ENCODE measurements around the gene WSB1.

Gene WSB1

GRCh38 chr17:27315322-27315721, 21.4 kb downstream of the WSB1 start:
- no peaks in the 10 kb centered on the region for H3K9me2 ChIP-seq (replicated peaks; ENCODE audit: insufficient read depth, low read length)
- no peak overlapping the region for H2AFZ ChIP-seq (ENCODE audit: low read depth, low read length, severe bottlenecking)
- H3K79me2 ChIP-seq (ENCODE audit: insufficient read depth, low read length), result no peaks in the 10 kb centered on the region
- H3K4me2 ChIP-seq (ENCODE audit: low read depth, low read length, poor library complexity, severe bottlenecking), result no peak overlapping the region
- H3K27ac ChIP-seq (ENCODE audit: low read depth, low read length), result no peak overlapping the region
- no peaks in the 10 kb centered on the region for H3K9me3 ChIP-seq (ENCODE audit: insufficient read depth, low read length)
- peaks cover 46% of the 10 kb centered on the region for H3K36me3 ChIP-seq (ENCODE audit: low read length)
- no peaks in the 10 kb centered on the region for H3K27me3 ChIP-seq (ENCODE audit: low read length)
- H3K4me3 ChIP-seq (ENCODE audit: insufficient read depth, low read length, poor library complexity, severe bottlenecking), result no peak overlapping the region
- TF ChIP-seq, protein P1, sequence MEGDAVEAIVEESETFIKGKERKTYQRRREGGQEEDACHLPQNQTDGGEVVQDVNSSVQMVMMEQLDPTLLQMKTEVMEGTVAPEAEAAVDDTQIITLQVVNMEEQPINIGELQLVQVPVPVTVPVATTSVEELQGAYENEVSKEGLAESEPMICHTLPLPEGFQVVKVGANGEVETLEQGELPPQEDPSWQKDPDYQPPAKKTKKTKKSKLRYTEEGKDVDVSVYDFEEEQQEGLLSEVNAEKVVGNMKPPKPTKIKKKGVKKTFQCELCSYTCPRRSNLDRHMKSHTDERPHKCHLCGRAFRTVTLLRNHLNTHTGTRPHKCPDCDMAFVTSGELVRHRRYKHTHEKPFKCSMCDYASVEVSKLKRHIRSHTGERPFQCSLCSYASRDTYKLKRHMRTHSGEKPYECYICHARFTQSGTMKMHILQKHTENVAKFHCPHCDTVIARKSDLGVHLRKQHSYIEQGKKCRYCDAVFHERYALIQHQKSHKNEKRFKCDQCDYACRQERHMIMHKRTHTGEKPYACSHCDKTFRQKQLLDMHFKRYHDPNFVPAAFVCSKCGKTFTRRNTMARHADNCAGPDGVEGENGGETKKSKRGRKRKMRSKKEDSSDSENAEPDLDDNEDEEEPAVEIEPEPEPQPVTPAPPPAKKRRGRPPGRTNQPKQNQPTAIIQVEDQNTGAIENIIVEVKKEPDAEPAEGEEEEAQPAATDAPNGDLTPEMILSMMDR (IDR thresholded peaks at IDR 0.05; ENCODE audit: insufficient read depth, low read length, poor library complexity, severe bottlenecking), result no peak
- TF ChIP-seq EZH2phosphoT487 (conservative IDR thresholded peaks at IDR 0.05; ENCODE audit: low read length), result no peak
- no peak overlapping the region for H3K9ac ChIP-seq (ENCODE audit: low read length)
- no peaks in the 10 kb centered on the region for H4K20me1 ChIP-seq (ENCODE audit: low read depth, low read length)
- H3F3A ChIP-seq (ENCODE audit: insufficient read depth), result no peaks in the 10 kb centered on the region; the same call in 1 of the 2 replicates

DNA sequence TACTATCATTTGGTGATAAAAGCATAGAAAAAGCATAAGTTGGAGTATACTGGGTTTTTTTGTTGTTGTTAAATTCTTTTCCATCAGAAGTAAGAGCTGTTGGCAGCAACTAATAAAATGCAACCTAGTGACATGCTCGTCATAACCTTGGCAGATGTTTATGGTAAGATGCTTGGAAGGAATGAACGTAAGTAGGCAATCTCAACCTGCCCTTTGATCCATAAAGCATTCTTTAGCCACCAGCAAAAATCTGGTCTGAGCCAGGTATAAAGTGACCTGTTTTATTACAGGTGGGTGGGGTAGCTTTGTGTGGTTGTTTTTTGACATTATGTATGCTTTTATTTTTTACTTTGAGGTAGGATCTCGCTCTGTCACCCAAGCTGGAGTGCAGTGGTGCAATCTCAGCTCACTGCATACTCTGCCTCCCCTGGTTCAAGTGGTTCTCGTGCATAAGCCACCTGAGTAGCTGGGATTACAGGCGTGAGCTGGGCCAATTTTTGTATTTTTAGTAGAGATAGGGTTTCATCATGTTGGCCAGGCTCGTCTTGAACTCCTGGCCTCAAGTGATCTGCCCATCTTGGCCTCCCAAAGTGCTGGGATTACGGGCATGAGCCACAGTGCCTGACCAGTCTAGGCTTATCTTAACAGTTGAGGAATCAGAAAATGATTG, 22.0 kb downstream of the WSB1 start:
- Histone ChIP-seq H3K79me2 (ENCODE audit: insufficient read depth, low read length) (no peaks in the 10 kb centered on the region), H2AFZ (ENCODE audit: low read depth, low read length, severe bottlenecking) (no peak overlapping the region), H3K9me2 (replicated peaks; ENCODE audit: insufficient read depth, low read length) (no peaks in the 10 kb centered on the region), H3K9me3 (ENCODE audit: insufficient read depth, low read length) (no peaks in the 10 kb centered on the region), H3K4me3 (ENCODE audit: insufficient read depth, low read length, poor library complexity, severe bottlenecking) (no peak overlapping the region), H3K27ac (ENCODE audit: low read depth, low read length) (no peak overlapping the region), H3K4me2 (ENCODE audit: low read depth, low read length, poor library complexity, severe bottlenecking) (no peak overlapping the region), H3K27me3 (ENCODE audit: low read length) (no peaks in the 10 kb centered on the region), H3F3A (ENCODE audit: insufficient read depth) (no peaks in the 10 kb centered on the region; the same call in 1 of the 2 replicates), H3K9ac (ENCODE audit: low read length) (no peak overlapping the region), H3K36me3 (ENCODE audit: low read length) (peaks cover 40% of the 10 kb centered on the region; the same call in 1 of the 2 replicates), H4K20me1 (ENCODE audit: low read depth, low read length) (no peaks in the 10 kb centered on the region)
- TF ChIP-seq, protein P1 (IDR thresholded peaks at IDR 0.05; ENCODE audit: insufficient read depth, low read length, poor library complexity, severe bottlenecking), result no peak
- TF ChIP-seq EZH2phosphoT487 (conservative IDR thresholded peaks at IDR 0.05; ENCODE audit: low read length), result no peak

- Histone ChIP-seq H2AFZ (ENCODE audit: low read depth, low read length, severe bottlenecking) (no peak overlapping the region), H3K79me2 (ENCODE audit: insufficient read depth, low read length) (no peaks in the 10 kb centered on the region), H3K9me3 (ENCODE audit: insufficient read depth, low read length) (no peaks in the 10 kb centered on the region), H3K9me2 (replicated peaks; ENCODE audit: insufficient read depth, low read length) (no peaks in the 10 kb centered on the region), H3K27me3 (ENCODE audit: low read length) (no peaks in the 10 kb centered on the region), H3K27ac (ENCODE audit: low read depth, low read length) (no peak overlapping the region), H3K4me3 (ENCODE audit: insufficient read depth, low read length, poor library complexity, severe bottlenecking) (no peak overlapping the region), H3K9ac (ENCODE audit: low read length) (no peak overlapping the region), H4K20me1 (ENCODE audit: low read depth, low read length) (no peaks in the 10 kb centered on the region), H3K36me3 (ENCODE audit: low read length) (peaks cover 20% of the 10 kb centered on the region; the same call in 1 of the 2 replicates), H3K4me2 (ENCODE audit: low read depth, low read length, poor library complexity, severe bottlenecking) (no peak overlapping the region), H3F3A (ENCODE audit: insufficient read depth) (no peaks in the 10 kb centered on the region; the same call in 1 of the 2 replicates)
- no peak for TF ChIP-seq EZH2phosphoT487 (conservative IDR thresholded peaks at IDR 0.05; ENCODE audit: low read length)
- TF ChIP-seq, protein P1 (IDR thresholded peaks at IDR 0.05; ENCODE audit: insufficient read depth, low read length, poor library complexity, severe bottlenecking), result no peak
Observed at GRCh38 chr17:27318228-27318627, 24.3 kb downstream of the WSB1 start.
